Mucosa of descending colon (tissue), 3 donors: ENCODE measurements around the gene SPDYE1. TPM values are rescaled to one million over a fixed set of nuclear protein-coding genes. Genes with fewer than 3 reads are reported as not detected.
"Not testable (repeated sequence)": the region's sequence is repeated elsewhere in the genome, so short reads cannot be mapped to it uniquely, and the experiment has no call there.

Experiments used
- ATAC-seq: fragments of 200-7000 bp; cut with Tn5 transposase; one replicate; pipeline ENCODE4 v1.9.1; 2020; ENCODE audit warnings: mild to moderate bottlenecking, moderate library complexity
- DNase-seq, 3 donors: peaks; one replicate each; pipeline ENCODE4 v3.0.0-alpha.2; 2020
- H3K36me3 ChIP-seq: fragments of 200-600 bp; one replicate; pipeline ENCODE4 v1.8.0; 2021; ENCODE audit warnings: low read depth, mild to moderate bottlenecking
- H3K4me1 ChIP-seq: fragments of 200-600 bp; one replicate; pipeline ENCODE4 v1.8.0; 2021; ENCODE audit warnings: low read depth, mild to moderate bottlenecking
- H3K4me3 ChIP-seq: fragments of 200-600 bp; one replicate; pipeline ENCODE4 v1.8.0; 2021; ENCODE audit warnings: mild to moderate bottlenecking
- H3K9me3 ChIP-seq: fragments of 200-600 bp; one replicate; pipeline ENCODE4 v1.8.0; 2021; ENCODE audit warnings: mild to moderate bottlenecking
- intact Hi-C, 2 donors: fragments of 100-400 bp; cut with DNase I in 1 of 2; cut with micrococcal nuclease in 1 of 2; formaldehyde crosslinking; loops; one replicate each; pipeline versions ENCODE4 v1.11.0 to v1.11.1; 2022; cut with DNase I, micrococcal nuclease
- total RNA-seq, 3 donors: library from RNA; stranded (reverse); fragmentation: NEBNext Ultra II Directional in 2 of 3; extraction: Animal tissue kit (Norgen Biotek cat#: 25700) in 2 of 3; gene quantifications; one replicate each; pipeline versions ENCODE4 v1.2.1 to v1.2.4, GENCODE V29; 2021 to 2023
- TF ChIP-seq, protein P1 (sequence below): fragments of 200-600 bp; IDR thresholded peaks from one replicate; pipeline ENCODE4 v1.8.0; 2022; ENCODE audit warnings: antibody characterized with exemption, mild to moderate bottlenecking
- donor health status: DM: no; HTN: no; CAD: no; lungs with moderate emphysema.
- donor health status: DM: no; HTN: no; CAD: no.
- donor health status: DM: no; HTN: yes; CAD: no.

SPDYE1 gene
- total RNA-seq, 3 donors from 2014 or later = not detected

DNA sequence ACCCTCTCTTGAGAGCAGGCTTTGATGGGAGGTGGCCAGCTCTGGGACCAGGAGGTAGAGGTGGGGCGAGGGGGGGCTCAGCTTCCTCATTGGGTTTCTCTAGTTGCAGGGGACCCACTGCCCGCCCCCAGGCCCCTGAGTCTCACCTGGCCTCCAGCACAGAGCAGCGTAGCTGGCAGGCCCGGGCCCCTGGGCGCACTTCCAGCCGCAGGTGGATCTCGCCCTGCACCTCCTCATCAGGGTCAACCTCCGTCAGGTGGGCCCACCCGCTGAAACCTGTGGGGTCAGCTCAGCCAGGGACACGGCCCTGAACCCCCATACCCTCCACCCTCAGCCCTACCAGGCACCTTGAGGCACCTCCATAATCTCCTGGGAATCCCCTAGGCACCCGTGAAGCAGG is 28.1 kb upstream of the SPDYE1 start:
- DNase-seq, H3K4me3 ChIP-seq, H3K36me3 ChIP-seq, intact Hi-C loops, ATAC-seq, H3K9me3 ChIP-seq, H3K4me1 ChIP-seq: not testable (repeated sequence)

DNA sequence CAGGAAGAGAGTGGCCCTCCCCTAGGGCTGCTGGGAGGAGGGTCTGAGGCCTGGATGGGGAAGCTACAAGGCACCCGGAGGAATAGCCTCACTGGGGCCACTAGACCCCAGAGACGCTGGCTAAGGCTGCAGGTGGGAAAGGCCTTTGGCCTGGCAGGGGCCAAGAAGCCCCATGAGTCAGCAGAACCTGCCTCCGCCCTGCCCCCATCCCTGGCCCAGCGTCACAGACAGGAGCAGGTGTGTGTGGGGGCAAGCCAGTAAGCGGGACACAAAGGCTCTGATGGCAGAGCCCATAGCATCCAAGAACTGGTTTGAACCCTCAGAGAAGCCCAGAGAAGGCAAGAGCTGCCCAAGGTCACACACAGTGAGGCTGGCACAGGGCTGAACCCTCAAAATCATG is 27.0 kb upstream of the SPDYE1 start:
- H3K4me1 ChIP-seq, ATAC-seq, intact Hi-C loops, DNase-seq, H3K9me3 ChIP-seq, H3K36me3 ChIP-seq, H3K4me3 ChIP-seq: not testable (repeated sequence)

DNA sequence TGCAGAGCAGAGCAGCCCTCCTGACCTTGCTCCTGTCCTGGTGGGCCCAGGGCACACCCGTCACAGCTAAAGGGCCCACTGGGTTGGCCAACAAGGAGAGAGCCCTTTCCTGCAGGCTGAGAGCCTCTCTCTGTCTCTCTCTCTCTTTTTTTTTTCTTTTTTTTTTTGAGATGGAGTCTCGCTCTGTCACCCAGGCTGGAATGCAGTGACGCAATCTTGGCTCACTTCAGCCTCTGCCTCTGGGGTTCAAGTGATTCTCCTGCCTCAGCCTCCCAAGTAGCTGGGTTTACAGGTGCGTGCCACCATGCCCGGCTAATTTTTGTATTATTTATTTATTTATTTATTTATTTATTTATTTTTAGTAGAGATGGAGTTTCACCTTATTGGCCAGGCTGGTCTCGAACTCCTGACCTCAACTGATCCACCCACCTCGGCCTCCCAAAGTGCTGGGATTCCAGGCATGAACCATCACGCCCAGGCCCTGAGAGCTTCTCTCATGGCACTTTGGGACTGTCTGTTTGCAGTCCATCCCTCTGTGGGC is 23.6 kb upstream of the SPDYE1 start:
- intact Hi-C loops, H3K4me3 ChIP-seq, H3K4me1 ChIP-seq, ATAC-seq, H3K36me3 ChIP-seq, H3K9me3 ChIP-seq, DNase-seq: not testable (repeated sequence)

DNA sequence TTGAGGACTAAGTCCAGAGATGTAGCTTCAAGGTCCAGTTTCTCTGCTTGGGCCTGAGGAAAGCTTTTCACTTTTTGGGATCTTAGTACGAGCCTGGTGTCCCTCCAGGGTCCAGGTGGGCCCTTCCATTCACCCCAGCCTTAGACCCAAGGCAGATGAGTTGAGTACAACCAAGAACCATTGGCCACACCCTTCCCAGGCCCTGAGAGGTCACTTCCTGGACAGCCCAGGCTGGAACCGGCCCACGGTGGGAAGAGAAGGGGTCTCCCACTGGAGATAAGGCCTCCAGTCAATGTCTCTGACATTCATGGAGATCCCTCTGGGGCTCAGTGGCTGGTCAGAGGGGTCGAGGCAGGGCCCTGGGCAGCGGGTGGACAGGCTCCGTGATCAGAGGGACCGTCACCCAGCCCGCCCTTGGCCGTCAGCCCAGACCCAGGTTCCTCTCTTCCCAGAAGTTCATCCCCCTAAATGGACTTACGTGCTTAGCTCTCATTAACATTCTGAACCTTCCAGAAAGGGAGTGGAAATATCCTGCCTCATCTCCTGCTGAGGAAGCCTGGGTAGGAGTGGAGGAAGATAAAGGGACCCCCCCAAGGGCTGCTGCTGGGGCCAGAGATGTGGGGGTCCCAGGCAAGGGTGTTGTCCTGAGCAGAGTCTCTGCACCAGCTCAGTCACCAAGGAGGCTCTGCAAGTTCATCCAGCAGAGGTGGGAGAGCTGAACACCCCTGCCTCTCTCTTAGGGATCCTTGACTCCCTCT is 22.8 kb upstream of the SPDYE1 start:
- H3K4me1 ChIP-seq, H3K4me3 ChIP-seq, intact Hi-C loops, H3K36me3 ChIP-seq, DNase-seq, ATAC-seq, H3K9me3 ChIP-seq: not testable (repeated sequence)

DNA sequence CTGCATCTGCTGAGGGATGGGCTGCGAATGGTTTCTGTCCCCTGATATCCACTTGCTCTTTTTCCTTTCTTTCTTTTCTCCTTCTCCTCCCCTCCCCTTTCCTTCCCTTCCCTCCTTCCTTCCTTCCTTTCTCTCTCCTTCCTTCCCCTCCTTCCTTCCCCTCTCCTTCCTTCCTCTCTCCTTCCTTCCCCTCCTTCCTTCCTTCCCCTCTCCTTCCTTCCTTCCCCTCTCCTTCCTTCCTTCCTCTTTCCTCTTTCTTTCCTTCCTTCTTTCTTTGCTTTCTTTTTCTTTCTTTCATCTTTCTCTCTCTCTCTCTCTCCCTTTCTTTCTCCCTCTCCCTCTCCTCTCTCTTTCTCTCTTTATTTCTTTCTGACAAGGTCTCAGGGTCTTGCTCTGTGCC is 20.2 kb upstream of the SPDYE1 start:
- Histone ChIP-seq H3K9me3 (no peaks in the 10 kb centered on the region), H3K36me3 (no peaks in the 10 kb centered on the region), H3K4me3 (no peak overlapping the region), H3K4me1 (no peaks in the 10 kb centered on the region)
- TF ChIP-seq, protein P1, sequence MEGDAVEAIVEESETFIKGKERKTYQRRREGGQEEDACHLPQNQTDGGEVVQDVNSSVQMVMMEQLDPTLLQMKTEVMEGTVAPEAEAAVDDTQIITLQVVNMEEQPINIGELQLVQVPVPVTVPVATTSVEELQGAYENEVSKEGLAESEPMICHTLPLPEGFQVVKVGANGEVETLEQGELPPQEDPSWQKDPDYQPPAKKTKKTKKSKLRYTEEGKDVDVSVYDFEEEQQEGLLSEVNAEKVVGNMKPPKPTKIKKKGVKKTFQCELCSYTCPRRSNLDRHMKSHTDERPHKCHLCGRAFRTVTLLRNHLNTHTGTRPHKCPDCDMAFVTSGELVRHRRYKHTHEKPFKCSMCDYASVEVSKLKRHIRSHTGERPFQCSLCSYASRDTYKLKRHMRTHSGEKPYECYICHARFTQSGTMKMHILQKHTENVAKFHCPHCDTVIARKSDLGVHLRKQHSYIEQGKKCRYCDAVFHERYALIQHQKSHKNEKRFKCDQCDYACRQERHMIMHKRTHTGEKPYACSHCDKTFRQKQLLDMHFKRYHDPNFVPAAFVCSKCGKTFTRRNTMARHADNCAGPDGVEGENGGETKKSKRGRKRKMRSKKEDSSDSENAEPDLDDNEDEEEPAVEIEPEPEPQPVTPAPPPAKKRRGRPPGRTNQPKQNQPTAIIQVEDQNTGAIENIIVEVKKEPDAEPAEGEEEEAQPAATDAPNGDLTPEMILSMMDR = no peak
- DNase-seq (no peak), ATAC-seq (no peak)
- intact Hi-C loops = no loop called here

DNA sequence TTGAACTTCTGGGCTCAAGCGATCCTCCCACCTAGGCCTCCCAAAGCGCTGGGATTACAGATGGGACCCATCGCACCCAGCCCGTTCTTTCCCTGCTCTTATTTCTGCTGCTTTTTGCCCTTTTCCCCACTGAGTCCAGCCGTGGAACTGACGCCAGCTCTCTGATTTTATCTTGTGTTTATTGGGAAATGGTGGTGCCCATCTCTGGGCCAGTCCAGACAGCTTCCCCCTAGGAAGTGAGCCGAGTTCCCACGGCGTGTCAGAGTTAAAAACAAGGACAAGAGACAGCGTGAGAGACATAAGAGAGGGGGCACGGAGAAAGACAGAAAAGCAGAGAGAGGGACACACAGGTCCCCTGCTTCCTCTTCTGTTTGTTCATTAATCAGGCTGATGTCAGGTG is 19.6 kb upstream of the SPDYE1 start:
- ATAC-seq, H3K9me3 ChIP-seq, DNase-seq, H3K4me1 ChIP-seq, H3K36me3 ChIP-seq, H3K4me3 ChIP-seq, intact Hi-C loops: not testable (repeated sequence)

DNA sequence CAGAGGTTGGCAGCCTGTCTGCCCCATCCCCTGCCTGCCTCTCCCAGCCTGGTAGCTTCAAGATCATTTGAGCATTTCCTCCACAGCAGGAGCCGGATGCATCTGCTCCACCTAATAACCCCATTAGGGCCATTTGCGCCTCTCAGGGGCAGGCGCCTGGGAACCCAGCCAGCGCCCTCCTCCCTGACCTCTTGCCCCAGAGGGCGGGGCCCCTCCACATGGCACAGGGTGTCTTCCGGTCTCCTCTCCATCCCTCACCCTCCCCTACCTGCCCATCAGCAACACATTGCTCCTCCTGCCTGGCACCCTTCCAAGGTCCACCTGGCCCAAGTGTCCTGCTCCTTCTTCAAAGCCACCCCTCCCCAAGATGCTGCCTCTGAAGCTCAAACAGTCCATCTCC is 14.8 kb upstream of the SPDYE1 start:
- H3K4me3 ChIP-seq, H3K4me1 ChIP-seq, intact Hi-C loops, H3K9me3 ChIP-seq, H3K36me3 ChIP-seq: not testable (repeated sequence)
- peak in 2 of 3 donors; percentile 32 to 60 for DNase-seq
- ATAC-seq = peak; percentile 62

DNA sequence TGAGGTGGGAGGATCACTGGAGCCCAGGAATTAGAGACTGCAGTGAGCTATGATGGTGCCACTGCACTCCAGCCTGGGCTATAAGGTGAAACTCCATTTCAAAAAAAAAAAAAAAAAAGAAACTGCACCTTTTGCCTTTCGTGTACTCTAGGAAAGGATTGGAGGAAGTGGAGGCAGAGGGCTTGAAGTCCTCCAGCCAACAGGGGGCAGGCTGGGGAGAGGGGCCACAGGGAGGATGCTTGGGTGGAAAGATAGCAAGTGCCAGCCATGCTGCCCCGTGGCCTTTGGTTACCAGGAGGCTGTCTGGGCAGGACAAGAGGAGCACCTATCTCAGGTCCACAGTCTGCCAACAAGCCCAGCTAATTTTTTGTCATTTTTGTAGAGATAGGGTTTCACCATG is 14.0 kb upstream of the SPDYE1 start:
- intact Hi-C loops, DNase-seq, H3K36me3 ChIP-seq, H3K4me3 ChIP-seq, ATAC-seq, H3K4me1 ChIP-seq, H3K9me3 ChIP-seq: not testable (repeated sequence)

DNA sequence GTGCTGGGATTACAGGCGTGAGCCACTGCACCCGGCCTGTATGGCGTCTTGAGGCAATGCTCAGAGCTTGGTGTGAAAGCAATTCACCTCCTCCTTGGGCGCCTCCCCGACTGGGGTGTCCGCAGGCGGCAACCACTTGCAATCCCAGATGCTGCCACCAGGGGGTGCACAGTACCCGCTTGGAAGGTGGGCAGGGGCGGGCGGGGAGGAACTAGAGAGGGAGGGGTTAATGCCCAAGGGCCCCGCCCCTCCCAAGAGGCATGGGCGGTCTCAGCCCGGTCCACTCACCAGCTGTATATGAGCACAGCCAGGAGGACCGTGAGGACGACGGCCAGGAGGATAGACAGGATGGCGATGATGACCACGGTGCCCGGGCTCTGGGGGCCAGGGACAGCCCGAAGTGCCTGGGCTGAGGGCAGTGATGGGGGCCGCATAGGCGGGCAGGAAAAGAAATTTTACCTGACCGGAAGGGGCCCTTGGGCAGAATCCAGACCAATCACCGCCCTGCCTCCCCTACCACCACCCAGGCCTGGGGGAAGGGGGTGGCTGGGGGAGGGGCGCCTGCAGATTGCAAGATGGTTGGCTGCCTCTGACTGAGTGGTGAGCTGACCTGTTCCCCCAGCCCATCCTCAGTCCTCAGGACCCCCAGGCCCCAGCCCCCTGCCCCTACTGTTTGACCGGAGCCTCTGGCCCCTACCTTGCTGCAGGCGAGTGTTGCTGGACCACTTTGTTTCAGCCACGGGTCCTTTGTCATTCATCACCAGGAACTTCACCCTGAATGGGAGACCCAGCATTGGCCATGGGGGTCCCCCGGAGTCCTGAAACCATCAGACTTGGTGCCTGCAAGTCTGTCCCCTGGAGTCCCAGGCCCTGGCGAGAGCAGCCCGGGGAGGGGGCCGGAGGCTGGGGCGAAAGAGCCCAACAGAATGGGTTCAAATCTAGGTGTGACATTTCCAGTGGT is 11.5 kb upstream of the SPDYE1 start:
- H3K9me3 ChIP-seq, H3K4me1 ChIP-seq, intact Hi-C loops, H3K4me3 ChIP-seq, H3K36me3 ChIP-seq: not testable (repeated sequence)
- DNase-seq (peak; percentile 77 to 90 (median 86)), ATAC-seq (peak; percentile 84)
- TF ChIP-seq, protein P1 = peak; percentile 62

DNA sequence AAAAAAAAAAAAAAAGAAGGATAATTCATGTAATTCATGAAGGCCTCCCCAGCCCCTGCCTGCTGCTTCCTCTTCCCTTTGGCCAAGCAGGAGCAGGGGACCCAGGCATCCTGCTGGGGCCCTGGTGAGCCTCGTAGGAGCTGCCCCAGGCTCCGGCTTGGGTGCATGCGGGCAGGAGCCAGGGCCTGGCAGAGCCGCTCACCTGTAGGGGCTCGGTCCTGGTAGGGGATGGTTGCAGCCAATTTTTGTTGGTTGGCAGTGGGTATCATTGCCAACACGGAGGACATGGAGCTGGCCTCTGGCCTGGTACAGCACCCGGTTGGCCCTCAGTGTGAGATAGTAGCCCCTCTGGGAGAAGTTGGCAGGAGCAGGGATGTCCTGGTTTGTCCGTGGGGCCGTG is 10.2 kb upstream of the SPDYE1 start:
- H3K9me3 ChIP-seq, ATAC-seq, DNase-seq, H3K36me3 ChIP-seq, intact Hi-C loops, H3K4me1 ChIP-seq, H3K4me3 ChIP-seq: not testable (repeated sequence)

DNA sequence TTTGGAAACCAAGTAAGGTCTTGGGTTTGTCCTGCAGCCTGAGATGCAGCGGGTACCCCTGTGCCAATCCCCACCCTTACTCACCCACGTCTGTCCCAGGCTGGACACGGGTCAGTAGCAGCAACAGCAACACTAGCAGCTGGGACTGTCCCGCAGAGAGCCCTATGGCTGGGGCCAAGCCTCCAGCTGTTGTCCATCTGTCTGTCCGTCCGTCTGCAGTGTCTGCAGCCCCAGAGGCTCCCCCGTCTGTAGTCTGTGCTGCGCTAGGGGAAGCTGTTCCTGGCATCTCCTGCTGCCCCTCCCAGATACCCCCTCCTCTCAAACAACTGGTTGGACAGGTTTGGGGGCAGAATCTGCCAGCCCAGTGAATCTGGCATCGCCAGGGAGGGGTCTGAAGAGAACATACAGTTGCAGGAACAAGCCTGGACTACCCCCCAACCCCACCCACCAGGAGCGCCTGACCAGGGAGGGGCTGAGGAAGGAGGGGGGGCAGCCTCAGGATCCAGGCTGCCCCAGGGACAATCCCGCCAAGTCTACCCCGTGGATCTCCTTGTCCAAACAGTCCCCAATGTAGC is 7.6 kb upstream of the SPDYE1 start:
- intact Hi-C loops, ATAC-seq, H3K9me3 ChIP-seq, DNase-seq, H3K36me3 ChIP-seq, H3K4me1 ChIP-seq, H3K4me3 ChIP-seq: not testable (repeated sequence)

DNA sequence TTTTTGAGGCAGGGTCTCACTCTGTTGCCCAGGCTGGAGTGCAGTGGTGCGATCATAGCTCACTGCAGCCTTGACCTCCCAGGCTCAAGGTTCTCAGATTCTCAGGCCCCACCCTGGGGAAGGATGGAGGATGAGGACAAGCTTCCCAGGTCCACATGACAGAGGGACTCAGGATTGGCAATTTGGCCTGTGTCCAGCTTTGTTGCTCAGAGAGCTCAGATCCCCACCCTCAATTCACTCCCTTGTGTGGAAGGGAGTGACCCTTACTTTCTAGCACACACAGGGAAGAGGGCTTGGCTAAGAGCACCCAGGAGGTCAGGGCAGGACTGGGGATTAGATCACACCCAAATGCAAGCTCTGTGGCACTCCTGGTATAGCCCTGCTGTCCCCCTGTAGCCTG is 6.9 kb upstream of the SPDYE1 start:
- ATAC-seq = peak; percentile 7
- H3K4me1 ChIP-seq, intact Hi-C loops, H3K36me3 ChIP-seq, H3K4me3 ChIP-seq, DNase-seq, H3K9me3 ChIP-seq: not testable (repeated sequence)
